ENCODE measurements around the gene PDE3A.
"Not testable (repeated sequence)": the region's sequence is repeated elsewhere in the genome, so short reads cannot be mapped to it uniquely, and the experiment has no call there.

The PDE3A gene

DNA sequence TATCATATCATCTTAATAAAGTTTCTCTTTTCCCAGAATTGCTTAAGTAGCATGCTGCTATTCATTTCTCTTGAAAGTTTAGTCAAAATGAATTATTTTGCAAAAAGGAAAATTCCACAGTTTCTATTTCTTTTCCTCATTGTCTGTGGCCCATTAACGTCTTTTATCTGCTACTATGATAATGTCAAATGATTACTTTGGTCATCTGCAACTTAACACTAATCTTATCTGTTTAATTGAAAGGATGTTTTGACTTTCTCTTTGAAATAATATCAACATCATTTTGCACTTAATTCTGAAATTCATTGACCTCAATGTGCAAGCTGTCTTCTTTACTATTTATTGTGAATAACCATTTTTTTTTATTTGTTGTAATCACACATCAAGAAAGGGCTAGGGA, 180.3 kb downstream of the PDE3A start:
- no peaks in the 10 kb centered on the region for H3K27me3 ChIP-seq (ENCODE audit: control insufficient read depth, insufficient read depth, low read length)
- no peak overlapping the region for H3K27ac ChIP-seq (ENCODE audit: low read depth, low read length)
- H3K4me1 ChIP-seq (ENCODE audit: control insufficient read depth, insufficient read depth, low read length): no peaks in the 10 kb centered on the region
- no peak overlapping the region for H3K4me3 ChIP-seq (ENCODE audit: low read depth, low read length)
- H3K36me3 ChIP-seq (ENCODE audit: control insufficient read depth, insufficient read depth, low read length): no peaks in the 10 kb centered on the region
- no peak overlapping the region for H3K9ac ChIP-seq (ENCODE audit: low read length)
- no peaks in the 10 kb centered on the region for H3K9me3 ChIP-seq (ENCODE audit: control insufficient read depth, insufficient read depth, low read depth, low read length)

GRCh38 chr12:20549108-20549719, 180.9 kb downstream of the PDE3A start:
- no peak overlapping the region for H3K9ac ChIP-seq (ENCODE audit: low read length)
- H3K27me3 ChIP-seq (ENCODE audit: control insufficient read depth, insufficient read depth, low read length): no peaks in the 10 kb centered on the region
- no peaks in the 10 kb centered on the region for H3K36me3 ChIP-seq (ENCODE audit: control insufficient read depth, insufficient read depth, low read length)
- H3K27ac ChIP-seq (ENCODE audit: low read depth, low read length): no peak overlapping the region
- H3K4me3 ChIP-seq (ENCODE audit: low read depth, low read length): no peak overlapping the region
- no peaks in the 10 kb centered on the region for H3K9me3 ChIP-seq (ENCODE audit: control insufficient read depth, insufficient read depth, low read depth, low read length)
- no peaks in the 10 kb centered on the region for H3K4me1 ChIP-seq (ENCODE audit: control insufficient read depth, insufficient read depth, low read length)

DNA sequence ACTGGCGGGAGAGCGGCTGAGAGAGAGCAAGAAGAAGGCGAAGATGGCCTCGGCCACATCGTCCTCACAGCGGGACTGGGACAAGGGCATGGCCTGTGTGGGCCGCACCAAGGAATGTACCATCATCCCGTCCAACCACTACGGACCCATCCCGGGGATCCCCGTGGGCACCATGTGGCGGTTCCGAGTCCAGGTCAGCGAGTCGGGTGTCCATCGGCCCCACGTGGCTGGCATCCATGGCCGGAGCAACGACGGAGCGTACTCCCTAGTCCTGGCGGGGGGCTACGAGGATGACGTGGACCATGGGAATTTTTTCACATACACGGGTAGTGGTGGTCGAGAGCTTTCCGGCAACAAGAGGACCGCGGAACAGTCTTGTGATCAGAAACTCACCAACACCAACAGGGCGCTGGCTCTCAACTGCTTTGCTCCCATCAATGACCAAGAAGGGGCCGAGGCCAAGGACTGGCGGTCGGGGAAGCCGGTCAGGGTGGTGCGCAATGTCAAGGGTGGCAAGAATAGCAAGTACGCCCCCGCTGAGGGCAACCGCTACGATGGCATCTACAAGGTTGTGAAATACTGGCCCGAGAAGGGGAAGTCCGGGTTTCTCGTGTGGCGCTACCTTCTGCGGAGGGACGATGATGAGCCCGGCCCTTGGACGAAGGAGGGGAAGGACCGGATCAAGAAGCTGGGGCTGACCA, 183.6 kb downstream of the PDE3A start:
- not testable (repeated sequence) for H3K9ac ChIP-seq (ENCODE audit: low read length); H3K36me3 ChIP-seq (ENCODE audit: control insufficient read depth, insufficient read depth, low read length); H3K27me3 ChIP-seq (ENCODE audit: control insufficient read depth, insufficient read depth, low read length); H3K27ac ChIP-seq (ENCODE audit: low read depth, low read length); H3K4me3 ChIP-seq (ENCODE audit: low read depth, low read length); H3K9me3 ChIP-seq (ENCODE audit: control insufficient read depth, insufficient read depth, low read depth, low read length); H3K4me1 ChIP-seq (ENCODE audit: control insufficient read depth, insufficient read depth, low read length)

DNA sequence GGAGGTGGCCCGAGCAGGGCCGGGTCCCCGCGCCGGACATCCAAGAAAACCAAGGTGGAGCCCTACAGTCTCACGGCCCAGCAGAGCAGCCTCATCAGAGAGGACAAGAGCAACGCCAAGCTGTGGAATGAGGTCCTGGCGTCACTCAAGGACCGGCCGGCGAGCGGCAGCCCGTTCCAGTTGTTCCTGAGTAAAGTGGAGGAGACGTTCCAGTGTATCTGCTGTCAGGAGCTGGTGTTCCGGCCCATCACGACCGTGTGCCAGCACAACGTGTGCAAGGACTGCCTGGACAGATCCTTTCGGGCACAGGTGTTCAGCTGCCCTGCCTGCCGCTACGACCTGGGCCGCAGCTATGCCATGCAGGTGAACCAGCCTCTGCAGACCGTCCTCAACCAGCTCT, 184.2 kb downstream of the PDE3A start:
- not testable (repeated sequence) for H3K9me3 ChIP-seq (ENCODE audit: control insufficient read depth, insufficient read depth, low read depth, low read length); H3K27me3 ChIP-seq (ENCODE audit: control insufficient read depth, insufficient read depth, low read length); H3K27ac ChIP-seq (ENCODE audit: low read depth, low read length); H3K4me3 ChIP-seq (ENCODE audit: low read depth, low read length); H3K36me3 ChIP-seq (ENCODE audit: control insufficient read depth, insufficient read depth, low read length); H3K4me1 ChIP-seq (ENCODE audit: control insufficient read depth, insufficient read depth, low read length); H3K9ac ChIP-seq (ENCODE audit: low read length)

GRCh38 chr12:20555015-20555414, 186.7 kb downstream of the PDE3A start:
- Histone ChIP-seq H3K4me1 (ENCODE audit: control insufficient read depth, insufficient read depth, low read length) (no peaks in the 10 kb centered on the region), H3K9me3 (ENCODE audit: control insufficient read depth, insufficient read depth, low read depth, low read length) (no peaks in the 10 kb centered on the region), H3K9ac (ENCODE audit: low read length) (no peak overlapping the region), H3K36me3 (ENCODE audit: control insufficient read depth, insufficient read depth, low read length) (no peaks in the 10 kb centered on the region), H3K27ac (ENCODE audit: low read depth, low read length) (no peak overlapping the region), H3K27me3 (ENCODE audit: control insufficient read depth, insufficient read depth, low read length) (no peaks in the 10 kb centered on the region), H3K4me3 (ENCODE audit: low read depth, low read length) (no peak overlapping the region)

- Histone ChIP-seq H3K36me3 (ENCODE audit: control insufficient read depth, insufficient read depth, low read length) (no peaks in the 10 kb centered on the region), H3K27me3 (ENCODE audit: control insufficient read depth, insufficient read depth, low read length) (no peaks in the 10 kb centered on the region), H3K9me3 (ENCODE audit: control insufficient read depth, insufficient read depth, low read depth, low read length) (no peaks in the 10 kb centered on the region), H3K4me1 (ENCODE audit: control insufficient read depth, insufficient read depth, low read length) (no peaks in the 10 kb centered on the region), H3K4me3 (ENCODE audit: low read depth, low read length) (no peak overlapping the region), H3K27ac (ENCODE audit: low read depth, low read length) (no peak overlapping the region), H3K9ac (ENCODE audit: low read length) (no peak overlapping the region)
Observed at GRCh38 chr12:20555771-20556170, 187.4 kb downstream of the PDE3A start.

GRCh38 chr12:20557096-20557495, 188.8 kb downstream of the PDE3A start:
- H3K4me3 ChIP-seq (ENCODE audit: low read depth, low read length): no peak overlapping the region
- no peak overlapping the region for H3K9ac ChIP-seq (ENCODE audit: low read length)
- H3K9me3 ChIP-seq (ENCODE audit: control insufficient read depth, insufficient read depth, low read depth, low read length): no peaks in the 10 kb centered on the region
- H3K27me3 ChIP-seq (ENCODE audit: control insufficient read depth, insufficient read depth, low read length): no peaks in the 10 kb centered on the region
- H3K27ac ChIP-seq (ENCODE audit: low read depth, low read length): no peak overlapping the region
- no peaks in the 10 kb centered on the region for H3K4me1 ChIP-seq (ENCODE audit: control insufficient read depth, insufficient read depth, low read length)
- H3K36me3 ChIP-seq (ENCODE audit: control insufficient read depth, insufficient read depth, low read length): no peaks in the 10 kb centered on the region

DNA sequence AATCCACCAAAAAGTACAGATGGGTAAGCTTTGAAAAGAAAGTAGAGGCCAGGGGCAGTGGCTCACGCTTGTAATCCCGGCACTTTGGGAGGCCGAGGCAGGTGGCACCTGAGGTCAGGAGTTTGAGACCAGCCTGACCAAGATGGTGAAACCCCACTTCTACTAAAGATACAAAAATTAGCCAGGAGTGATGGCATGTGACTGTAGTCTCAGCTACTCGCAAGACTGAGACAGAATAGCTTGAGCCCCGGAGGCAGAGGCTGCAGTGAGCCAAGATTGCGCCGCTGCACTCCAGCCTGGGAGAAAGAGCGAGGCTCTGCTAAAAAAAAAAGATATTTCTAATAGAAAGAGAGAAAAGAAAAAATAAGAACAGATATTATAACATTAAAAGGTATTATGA, 192.6 kb downstream of the PDE3A start:
- H3K9ac ChIP-seq (ENCODE audit: low read length): no peak overlapping the region
- no peaks in the 10 kb centered on the region for H3K27me3 ChIP-seq (ENCODE audit: control insufficient read depth, insufficient read depth, low read length)
- no peak overlapping the region for H3K4me3 ChIP-seq (ENCODE audit: low read depth, low read length)
- no peak overlapping the region for H3K27ac ChIP-seq (ENCODE audit: low read depth, low read length)
- H3K36me3 ChIP-seq (ENCODE audit: control insufficient read depth, insufficient read depth, low read length): no peaks in the 10 kb centered on the region
- no peaks in the 10 kb centered on the region for H3K9me3 ChIP-seq (ENCODE audit: control insufficient read depth, insufficient read depth, low read depth, low read length)
- H3K4me1 ChIP-seq (ENCODE audit: control insufficient read depth, insufficient read depth, low read length): no peaks in the 10 kb centered on the region

- H3K36me3 ChIP-seq (ENCODE audit: control insufficient read depth, insufficient read depth, low read length): no peaks in the 10 kb centered on the region
- H3K27ac ChIP-seq (ENCODE audit: low read depth, low read length): no peak overlapping the region
- no peaks in the 10 kb centered on the region for H3K27me3 ChIP-seq (ENCODE audit: control insufficient read depth, insufficient read depth, low read length)
- H3K4me3 ChIP-seq (ENCODE audit: low read depth, low read length): no peak overlapping the region
- H3K4me1 ChIP-seq (ENCODE audit: control insufficient read depth, insufficient read depth, low read length): no peaks in the 10 kb centered on the region
- no peak overlapping the region for H3K9ac ChIP-seq (ENCODE audit: low read length)
- H3K9me3 ChIP-seq (ENCODE audit: control insufficient read depth, insufficient read depth, low read depth, low read length): no peaks in the 10 kb centered on the region
Observed at GRCh38 chr12:20561871-20562270, 193.5 kb downstream of the PDE3A start.

DNA sequence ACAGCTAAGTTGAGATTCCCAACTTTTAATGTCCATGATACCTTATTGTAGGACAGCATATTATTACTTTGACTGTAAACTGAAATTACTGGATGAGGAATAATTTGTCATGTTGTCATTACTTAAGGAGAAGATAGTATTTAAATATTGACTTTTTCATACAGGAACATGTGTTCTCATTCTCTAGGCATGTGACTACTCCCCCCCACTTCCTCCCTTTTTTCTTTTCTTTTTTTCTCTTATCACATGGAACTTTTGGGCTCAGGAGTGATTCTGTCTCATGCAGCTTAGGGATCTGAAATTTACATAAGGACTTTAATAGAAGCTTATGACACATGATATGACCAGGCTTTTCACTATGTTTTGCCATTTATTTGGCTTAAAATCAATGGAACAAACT, 199.1 kb downstream of the PDE3A start:
- no peaks in the 10 kb centered on the region for H3K27me3 ChIP-seq (ENCODE audit: control insufficient read depth, insufficient read depth, low read length)
- H3K36me3 ChIP-seq (ENCODE audit: control insufficient read depth, insufficient read depth, low read length): no peaks in the 10 kb centered on the region
- H3K4me1 ChIP-seq (ENCODE audit: control insufficient read depth, insufficient read depth, low read length): no peaks in the 10 kb centered on the region
- H3K9ac ChIP-seq (ENCODE audit: low read length): no peak overlapping the region
- H3K27ac ChIP-seq (ENCODE audit: low read depth, low read length): no peak overlapping the region
- H3K4me3 ChIP-seq (ENCODE audit: low read depth, low read length): no peak overlapping the region
- no peaks in the 10 kb centered on the region for H3K9me3 ChIP-seq (ENCODE audit: control insufficient read depth, insufficient read depth, low read depth, low read length)

- no peaks in the 10 kb centered on the region for H3K9me3 ChIP-seq (ENCODE audit: control insufficient read depth, insufficient read depth, low read depth, low read length)
- no peak overlapping the region for H3K4me3 ChIP-seq (ENCODE audit: low read depth, low read length)
- no peak overlapping the region for H3K9ac ChIP-seq (ENCODE audit: low read length)
- no peak overlapping the region for H3K27ac ChIP-seq (ENCODE audit: low read depth, low read length)
- H3K36me3 ChIP-seq (ENCODE audit: control insufficient read depth, insufficient read depth, low read length): no peaks in the 10 kb centered on the region
- H3K27me3 ChIP-seq (ENCODE audit: control insufficient read depth, insufficient read depth, low read length): no peaks in the 10 kb centered on the region
- H3K4me1 ChIP-seq (ENCODE audit: control insufficient read depth, insufficient read depth, low read length): no peaks in the 10 kb centered on the region
Observed at GRCh38 chr12:20572451-20572850, 204.1 kb downstream of the PDE3A start.
